C1 segment of cervical spinal cord (tissue), 14 donors: ENCODE data around the gene NRXN3.

Source experiments
- DNase-seq, 14 donors: peaks; one replicate each; lab custom pipeline; 2025; lab: John Stamatoyannopoulos, UW

Gene NRXN3

GRCh38 chr14:79660053-79660939, 1490.1 kb downstream of the NRXN3 start:
- no peak for DNase-seq

- no peak for DNase-seq
Measured at GRCh38 chr14:79661752-79662151, 1491.6 kb downstream of the NRXN3 start.

- DNase-seq, result no peak
Measured at GRCh38 chr14:79663453-79663852, 1493.3 kb downstream of the NRXN3 start.

- no peak for DNase-seq
Measured at GRCh38 chr14:79665556-79665955, 1495.4 kb downstream of the NRXN3 start.

GRCh38 chr14:79668951-79669350, 1498.8 kb downstream of the NRXN3 start:
- DNase-seq, result peak in 1 of 14 donors; percentile 57

- DNase-seq, result peak in 1 of 14 donors; percentile 57
Measured at GRCh38 chr14:79670811-79671210, 1500.6 kb downstream of the NRXN3 start.

GRCh38 chr14:79680087-79680486, 1509.9 kb downstream of the NRXN3 start:
- DNase-seq, result no peak

- DNase-seq, result no peak
Measured at GRCh38 chr14:79686196-79686595, 1516.0 kb downstream of the NRXN3 start.

- peak in 1 of 14 donors; percentile 4 for DNase-seq
Measured at GRCh38 chr14:79690960-79691359, 1520.8 kb downstream of the NRXN3 start.

GRCh38 chr14:79693935-79694334, 1523.8 kb downstream of the NRXN3 start:
- peak in 1 of 14 donors; percentile 19 for DNase-seq

- DNase-seq, result peak in 1 of 14 donors; percentile 17
Measured at GRCh38 chr14:79695307-79695706, 1525.1 kb downstream of the NRXN3 start.

- no peak for DNase-seq
Measured at GRCh38 chr14:79698298-79698711, 1528.1 kb downstream of the NRXN3 start.

- peak in 1 of 14 donors; percentile 82 for DNase-seq
Measured at GRCh38 chr14:79699206-79699605, 1529.0 kb downstream of the NRXN3 start.

GRCh38 chr14:79701371-79701770, 1531.2 kb downstream of the NRXN3 start:
- DNase-seq, result peak in 1 of 14 donors; percentile 94

- DNase-seq, result peak in 1 of 14 donors; percentile 15
Measured at GRCh38 chr14:79702197-79702596, 1532.0 kb downstream of the NRXN3 start.

- DNase-seq, result no peak
Measured at GRCh38 chr14:79703209-79703608, 1533.0 kb downstream of the NRXN3 start.

GRCh38 chr14:79704041-79704807, 1534.1 kb downstream of the NRXN3 start:
- DNase-seq, result peak in 1 of 14 donors; percentile 65

- DNase-seq, result peak in 2 of 14 donors; percentile 12 to 92
Measured at GRCh38 chr14:79705126-79705894, 1535.1 kb downstream of the NRXN3 start.

GRCh38 chr14:79706382-79706781, 1536.2 kb downstream of the NRXN3 start:
- no peak for DNase-seq

- peak in 1 of 14 donors; percentile 36 for DNase-seq
Measured at GRCh38 chr14:79708426-79709388, 1538.5 kb downstream of the NRXN3 start.
